Erythroblast (primary cell): ENCODE results near the gene BMP8A.

ENCODE experiments used
- GATA1 ChIP-seq: IDR thresholded peaks from 2 replicates; pipeline ENCODE4 v1.6.1; 2011; ENCODE audit warnings: low read depth, mild to moderate bottlenecking, control low read depth, low read length, moderate library complexity
- POLR2A ChIP-seq: IDR thresholded peaks from 2 replicates; pipeline ENCODE4 v1.6.1; 2011; ENCODE audit warnings: mild to moderate bottlenecking, low read length

GRCh38 chr1:39539252-39539790 is 47.9 kb downstream of the BMP8A start:
- TF ChIP-seq POLR2A (no peak), GATA1 (no peak)
